KOPT-K1 (cell line): ENCODE measurements around the gene ERC1.
"Not testable (repeated sequence)": the region's sequence is repeated elsewhere in the genome, so short reads cannot be mapped to it uniquely, and the experiment has no call there.

ENCODE experiments used
- H3K27ac ChIP-seq: fragments of 200-600 bp; sonication (generic); 2 replicates; pipeline ENCODE4 v1.5.1; 2016; ENCODE audit warnings: antibody characterized with exemption, mild to moderate bottlenecking, low read depth, low read length; ENCODE audit not compliant: poor library complexity, severe bottlenecking
- H3K36me3 ChIP-seq: fragments of 200-600 bp; sonication (generic); 2 replicates; pipeline ENCODE4 v1.5.1; 2017; ENCODE audit warnings: antibody characterized with exemption, mild to moderate bottlenecking, low read length, moderate library complexity; ENCODE audit not compliant: insufficient read depth
- H3K9me3 ChIP-seq: fragments of 200-600 bp; sonication (generic); 2 replicates; pipeline ENCODE4 v1.5.1; 2017; ENCODE audit warnings: antibody characterized with exemption, low read length, mild to moderate bottlenecking; ENCODE audit not compliant: insufficient read depth, poor library complexity, severe bottlenecking

ERC1 gene

GRCh38 chr12:1208719-1209118 lies 217.7 kb downstream of the ERC1 start:
- H3K27ac ChIP-seq, H3K36me3 ChIP-seq, H3K9me3 ChIP-seq: not testable (repeated sequence)

DNA sequence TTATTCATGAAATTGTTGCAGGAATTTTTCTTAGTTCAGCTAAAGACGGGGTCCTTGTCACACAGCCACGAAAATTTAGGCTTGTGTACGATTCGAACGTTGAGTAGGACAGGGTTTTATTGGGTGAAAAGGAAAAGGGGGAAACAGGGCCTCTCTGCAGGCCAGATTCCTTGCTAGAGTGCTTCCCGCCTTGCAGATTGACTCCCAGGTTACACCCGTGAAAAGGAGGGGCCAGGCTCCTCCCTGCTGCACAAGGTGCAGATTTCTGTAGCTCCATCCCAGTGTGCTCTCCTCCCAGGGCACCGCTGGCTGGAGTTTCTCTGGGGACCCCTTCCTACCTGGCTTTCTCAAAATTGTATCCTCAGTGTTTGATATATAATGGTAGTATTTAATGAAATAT lies 221.5 kb downstream of the ERC1 start:
- H3K36me3 ChIP-seq, result no peaks in the 10 kb centered on the region
- no peaks in the 10 kb centered on the region for H3K9me3 ChIP-seq
- H3K27ac ChIP-seq, result no peak overlapping the region

DNA sequence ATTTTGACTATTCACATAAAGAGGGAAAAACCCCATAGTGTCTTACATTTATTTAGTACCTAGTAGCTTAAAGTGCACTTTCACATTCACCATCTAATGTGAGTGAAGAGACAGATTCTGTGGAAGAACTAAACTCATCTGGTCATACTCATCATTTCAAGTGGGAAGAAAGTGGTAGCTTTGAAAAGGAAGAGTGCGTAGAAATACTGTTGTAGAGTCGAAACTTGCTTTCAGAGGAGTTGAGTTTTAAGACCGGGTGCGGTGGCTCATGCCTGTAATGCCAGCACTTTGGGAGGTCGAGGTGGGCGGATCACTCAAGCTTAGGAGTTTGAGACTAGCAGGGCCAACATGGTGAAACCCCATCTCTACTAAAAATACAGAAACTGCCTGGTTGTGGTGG lies 222.2 kb downstream of the ERC1 start:
- no peak overlapping the region for H3K27ac ChIP-seq
- no peaks in the 10 kb centered on the region for H3K9me3 ChIP-seq
- no peaks in the 10 kb centered on the region for H3K36me3 ChIP-seq

DNA sequence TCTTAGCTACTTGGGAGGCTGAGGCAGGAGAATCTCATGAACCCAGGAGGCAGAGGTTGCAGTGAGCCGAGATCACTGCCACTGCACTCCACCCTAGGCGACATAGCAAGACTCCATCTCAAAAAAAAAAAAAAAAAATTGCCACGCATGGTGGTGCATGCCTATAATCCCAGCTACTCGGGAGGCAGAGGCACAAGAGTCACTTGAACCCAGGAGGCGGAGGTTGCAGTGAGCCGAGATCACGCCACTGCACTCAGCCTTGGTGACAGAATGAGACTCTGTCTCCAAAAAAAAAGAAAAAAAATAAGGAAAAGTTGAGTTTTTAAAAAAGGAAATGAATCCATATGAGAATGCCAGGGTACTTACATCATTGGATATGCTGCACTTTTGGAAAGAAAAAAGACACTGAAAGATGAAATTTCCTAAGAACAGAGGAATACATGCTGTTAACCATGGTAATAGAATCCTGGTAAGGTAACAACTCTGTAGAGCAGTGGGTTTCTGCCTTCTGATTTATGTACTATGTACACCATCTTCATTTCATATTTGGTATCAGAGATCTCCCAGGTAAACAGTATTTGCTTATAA lies 222.7 kb downstream of the ERC1 start:
- H3K27ac ChIP-seq, result no peak overlapping the region
- no peaks in the 10 kb centered on the region for H3K36me3 ChIP-seq
- no peaks in the 10 kb centered on the region for H3K9me3 ChIP-seq

DNA sequence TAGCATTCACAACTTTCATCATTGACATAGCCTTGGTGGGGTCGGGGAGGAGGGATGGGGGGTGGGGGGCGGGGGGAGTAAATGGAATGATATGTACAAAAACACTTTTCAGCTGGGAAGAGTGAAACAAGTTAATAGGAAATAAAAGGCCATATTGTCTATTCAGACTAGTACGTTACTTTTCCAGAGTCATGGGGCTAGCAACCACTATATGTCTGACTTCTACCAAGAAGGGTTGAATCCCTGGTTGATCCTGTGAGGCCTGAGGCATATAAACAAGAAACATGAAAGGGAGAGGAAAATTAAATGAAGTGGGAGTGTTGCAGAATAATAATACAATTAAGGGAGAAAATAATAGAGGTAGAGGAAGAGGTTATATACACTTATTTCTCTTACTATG lies 225.5 kb downstream of the ERC1 start:
- Histone ChIP-seq H3K27ac (no peak overlapping the region), H3K9me3 (no peaks in the 10 kb centered on the region), H3K36me3 (no peaks in the 10 kb centered on the region)

- no peak overlapping the region for H3K27ac ChIP-seq
- H3K9me3 ChIP-seq, result no peaks in the 10 kb centered on the region
- H3K36me3 ChIP-seq, result no peaks in the 10 kb centered on the region
Observed at GRCh38 chr12:1217191-1217949, 226.3 kb downstream of the ERC1 start.

DNA sequence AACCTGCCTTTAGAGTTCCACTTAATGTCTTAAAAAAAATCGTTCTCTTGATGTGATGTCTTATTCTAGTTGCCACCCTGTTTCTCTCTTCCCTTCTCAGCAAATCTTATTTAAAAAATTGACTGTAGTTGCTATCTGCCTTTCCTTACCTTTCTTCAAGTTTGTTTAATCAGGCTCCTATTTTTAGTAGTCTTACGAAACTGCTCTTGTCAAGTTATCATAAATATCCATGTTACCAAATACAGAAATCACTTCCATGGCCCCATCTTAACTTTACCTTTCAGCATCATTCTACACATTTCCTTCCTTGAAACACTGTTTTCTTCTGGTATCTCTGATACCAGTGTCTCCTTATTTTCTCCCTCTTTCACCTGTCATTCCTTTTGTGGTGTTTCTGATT lies 227.3 kb downstream of the ERC1 start:
- Histone ChIP-seq H3K36me3 (no peaks in the 10 kb centered on the region), H3K27ac (no peak overlapping the region)

GRCh38 chr12:1220127-1221092 lies 229.4 kb downstream of the ERC1 start:
- no peaks in the 10 kb centered on the region for H3K36me3 ChIP-seq
- no peaks in the 10 kb centered on the region for H3K9me3 ChIP-seq
- H3K27ac ChIP-seq, result no peak overlapping the region

More for the DNA sequence above, 227.3 kb downstream of the ERC1 start:
- H3K9me3 ChIP-seq, result no peaks in the 10 kb centered on the region

GRCh38 chr12:1222858-1223639 lies 232.0 kb downstream of the ERC1 start:
- Histone ChIP-seq H3K27ac (no peak overlapping the region), H3K9me3 (no peaks in the 10 kb centered on the region), H3K36me3 (no peaks in the 10 kb centered on the region)

DNA sequence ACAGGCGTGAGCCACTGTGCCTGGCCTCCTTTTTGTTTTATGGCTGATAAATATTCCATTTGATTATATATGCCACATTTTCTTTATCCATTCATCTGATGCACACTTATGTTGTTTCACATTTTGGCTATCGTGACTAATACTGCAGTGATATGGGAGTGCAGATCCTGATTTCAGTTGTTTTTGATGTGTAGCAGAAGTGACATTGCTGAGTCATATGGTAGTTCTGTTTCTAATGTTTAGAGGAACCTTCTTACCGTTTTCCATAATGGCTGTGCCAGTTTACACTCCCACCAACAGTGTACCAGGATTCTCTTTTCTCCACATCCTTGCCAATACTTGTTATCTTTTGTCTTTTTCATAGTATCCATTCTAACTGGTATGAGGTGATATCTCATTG lies 235.9 kb downstream of the ERC1 start:
- Histone ChIP-seq H3K36me3 (no peaks in the 10 kb centered on the region), H3K27ac (no peak overlapping the region)

GRCh38 chr12:1234073-1234472 lies 243.1 kb downstream of the ERC1 start:
- H3K36me3 ChIP-seq, result no peaks in the 10 kb centered on the region
- no peaks in the 10 kb centered on the region for H3K9me3 ChIP-seq
- H3K27ac ChIP-seq, result no peak overlapping the region

More for the DNA sequence above, 235.9 kb downstream of the ERC1 start:
- no peaks in the 10 kb centered on the region for H3K9me3 ChIP-seq

DNA sequence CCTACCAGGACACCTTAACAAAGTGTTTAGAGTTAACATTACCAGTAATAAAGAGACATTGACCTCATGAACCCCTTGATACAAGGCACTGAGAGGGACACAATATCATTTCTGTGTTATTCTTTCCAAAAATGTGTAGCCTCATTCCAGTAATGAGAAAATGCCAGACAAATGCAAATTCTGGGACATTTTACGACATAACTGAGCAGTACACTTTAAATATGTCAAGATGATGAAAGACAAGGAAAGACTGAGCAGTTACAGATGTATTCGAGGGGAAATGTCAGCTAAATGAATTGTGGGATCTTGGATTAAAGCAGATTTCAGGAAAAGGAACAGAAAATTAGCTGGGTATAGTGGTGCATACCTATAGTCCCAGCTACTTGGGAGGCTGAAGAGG lies 255.6 kb downstream of the ERC1 start:
- Histone ChIP-seq H3K27ac (no peak overlapping the region), H3K9me3 (no peaks in the 10 kb centered on the region), H3K36me3 (no peaks in the 10 kb centered on the region)

- no peaks in the 10 kb centered on the region for H3K9me3 ChIP-seq
Observed at GRCh38 chr12:1250641-1251040, 259.6 kb downstream of the ERC1 start.

DNA sequence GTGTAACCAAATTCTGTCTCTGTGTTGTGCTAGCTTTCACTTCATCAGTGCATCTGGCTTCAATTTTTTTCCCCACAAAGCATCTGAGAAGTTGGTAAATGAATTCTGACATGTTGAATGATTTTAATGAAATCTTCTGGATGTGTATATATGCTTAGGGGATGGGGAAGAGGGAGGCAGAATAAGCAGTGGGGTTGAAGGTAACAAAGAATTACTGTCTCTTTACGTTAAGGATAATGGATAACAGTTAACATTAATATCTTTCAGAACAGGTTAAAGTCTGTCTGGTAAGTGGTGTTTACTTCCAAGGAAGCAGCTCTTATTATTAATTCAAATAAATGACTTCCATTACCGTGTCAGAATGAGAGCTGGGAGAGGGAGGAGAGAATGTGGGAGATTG lies 261.7 kb downstream of the ERC1 start:
- Histone ChIP-seq H3K9me3 (no peaks in the 10 kb centered on the region), H3K27ac (no peak overlapping the region), H3K36me3 (no peaks in the 10 kb centered on the region)

More at GRCh38 chr12:1250641-1251040, 259.6 kb downstream of the ERC1 start:
- Histone ChIP-seq H3K36me3 (no peaks in the 10 kb centered on the region), H3K27ac (no peak overlapping the region)
